OCI-M1 (cell line): ENCODE results near the gene TRIM52.
"Not testable (repeated sequence)": the region's sequence is repeated elsewhere in the genome, so short reads cannot be mapped to it uniquely, and the experiment has no call there.

Experiments
- DNase-seq: peaks from one replicate; lab custom pipeline; 2025; lab: John Stamatoyannopoulos, UW

Gene TRIM52

GRCh38 chr5:181260720-181261319 is at the start of gene TRIM52:
Gene TRIM52 (minus strand): TSS chr5:181261143. CDS start chr5:181260813, 330 bp downstream.
- no peak for DNase-seq

- not testable (repeated sequence) for DNase-seq
Measured at GRCh38 chr5:181287331-181287730, 26.4 kb upstream of the TRIM52 start.

GRCh38 chr5:181285962-181286705 is 25.2 kb upstream of the TRIM52 start:
- not testable (repeated sequence) for DNase-seq

GRCh38 chr5:181283841-181284755 is 23.2 kb upstream of the TRIM52 start:
- not testable (repeated sequence) for DNase-seq

- DNase-seq: no peak
Measured at GRCh38 chr5:181283347-181283746, 22.4 kb upstream of the TRIM52 start.

GRCh38 chr5:181282874-181283273 is 21.9 kb upstream of the TRIM52 start:
- DNase-seq: no peak

- not testable (repeated sequence) for DNase-seq
Measured at GRCh38 chr5:181282415-181282814, 21.5 kb upstream of the TRIM52 start.

- DNase-seq: no peak
Measured at GRCh38 chr5:181281984-181282316, 21.0 kb upstream of the TRIM52 start.

- no peak for DNase-seq
Measured at GRCh38 chr5:181281077-181281983, 20.4 kb upstream of the TRIM52 start.

- no peak for DNase-seq
Measured at GRCh38 chr5:181280251-181280762, 19.4 kb upstream of the TRIM52 start.

- DNase-seq: not testable (repeated sequence)
Measured at GRCh38 chr5:181273433-181273744, 12.4 kb upstream of the TRIM52 start.

- DNase-seq: no peak
Measured at GRCh38 chr5:181271081-181271480, 10.1 kb upstream of the TRIM52 start.

GRCh38 chr5:181267907-181268306 is 7.0 kb upstream of the TRIM52 start:
- DNase-seq: not testable (repeated sequence)

GRCh38 chr5:181267291-181267904 is 6.5 kb upstream of the TRIM52 start:
- not testable (repeated sequence) for DNase-seq

GRCh38 chr5:181265092-181265671 is 4.2 kb upstream of the TRIM52 start:
- no peak for DNase-seq

- DNase-seq: no peak
Measured at GRCh38 chr5:181263633-181264032, 2.7 kb upstream of the TRIM52 start.

- DNase-seq: no peak
Measured at GRCh38 chr5:181261320-181262049, 542 bp upstream of the TRIM52 start.

GRCh38 chr5:181259974-181260719 is 796 bp downstream of the TRIM52 start:
- DNase-seq: no peak

- no peak for DNase-seq
Measured at GRCh38 chr5:181259283-181259682, 1.7 kb downstream of the TRIM52 start.
